Fibroblast of the aortic adventitia (primary cell): ENCODE results near the gene ASB10. TPM values are rescaled to one million over a fixed set of nuclear protein-coding genes. Genes with fewer than 3 reads are reported as not detected.

Experiments used
- DNase-seq: peaks from one replicate; pipeline ENCODE4 v3.0.0-alpha.2; 2010; ENCODE audit warnings: low read depth
- H3K4me3 ChIP-seq: 2 replicates; pipeline ENCODE4 v1.5.1; 2011; ENCODE audit warnings: low read depth, mild to moderate bottlenecking, control low read depth, low read length, moderate library complexity
- total RNA-seq: library from RNA; depleted of rRNA; stranded (reverse); fragments of >200 nt; gene quantifications from 2 replicates; pipeline ENCODE4 v1.2.3, GENCODE V29; 2012; ENCODE audit warnings: low replicate concordance
- TF ChIP-seq, protein P1 (sequence below): IDR thresholded peaks from 2 replicates; pipeline ENCODE4 v1.5.1; 2011; ENCODE audit warnings: mild to moderate bottlenecking, low read length, control low read depth, inconsistent platforms; ENCODE audit not compliant: insufficient read depth

ASB10 gene
- total RNA-seq, 1 donor = not detected

DNA sequence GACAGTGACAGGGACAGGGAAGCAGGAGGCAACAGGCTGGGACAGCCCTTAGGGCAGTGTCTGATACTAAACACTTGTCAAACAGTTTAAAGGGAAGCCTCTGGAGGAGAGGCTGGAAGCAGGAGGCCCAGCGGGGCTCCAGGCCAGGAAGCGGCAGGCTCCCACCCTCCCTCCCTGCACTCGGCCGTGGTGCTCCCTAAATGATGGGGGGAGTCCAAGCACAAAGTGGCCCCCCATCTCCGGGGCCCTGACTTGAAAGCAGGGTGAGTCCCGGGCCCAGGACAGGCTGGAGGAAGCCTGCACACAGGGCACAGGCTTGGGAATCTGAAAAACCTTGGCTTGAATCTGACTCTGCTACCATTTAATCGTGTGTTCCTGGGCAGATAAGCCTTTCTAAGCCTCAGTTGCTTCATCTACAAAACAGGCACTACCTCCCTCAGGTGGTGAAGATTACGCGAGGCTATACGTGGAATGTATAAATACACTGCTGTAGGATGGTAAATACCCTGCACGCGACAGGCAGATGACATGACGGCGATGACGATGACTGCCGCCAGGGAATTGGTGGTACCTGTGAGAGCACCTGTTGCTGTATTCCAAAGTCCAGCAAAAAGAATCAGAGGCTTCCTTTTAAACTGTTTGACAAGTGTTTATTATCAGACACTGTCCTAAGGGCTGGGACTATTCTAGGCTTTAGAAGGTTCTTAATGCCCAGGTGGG lies 53.6 kb downstream of the ASB10 start:
- TF ChIP-seq, protein P1, sequence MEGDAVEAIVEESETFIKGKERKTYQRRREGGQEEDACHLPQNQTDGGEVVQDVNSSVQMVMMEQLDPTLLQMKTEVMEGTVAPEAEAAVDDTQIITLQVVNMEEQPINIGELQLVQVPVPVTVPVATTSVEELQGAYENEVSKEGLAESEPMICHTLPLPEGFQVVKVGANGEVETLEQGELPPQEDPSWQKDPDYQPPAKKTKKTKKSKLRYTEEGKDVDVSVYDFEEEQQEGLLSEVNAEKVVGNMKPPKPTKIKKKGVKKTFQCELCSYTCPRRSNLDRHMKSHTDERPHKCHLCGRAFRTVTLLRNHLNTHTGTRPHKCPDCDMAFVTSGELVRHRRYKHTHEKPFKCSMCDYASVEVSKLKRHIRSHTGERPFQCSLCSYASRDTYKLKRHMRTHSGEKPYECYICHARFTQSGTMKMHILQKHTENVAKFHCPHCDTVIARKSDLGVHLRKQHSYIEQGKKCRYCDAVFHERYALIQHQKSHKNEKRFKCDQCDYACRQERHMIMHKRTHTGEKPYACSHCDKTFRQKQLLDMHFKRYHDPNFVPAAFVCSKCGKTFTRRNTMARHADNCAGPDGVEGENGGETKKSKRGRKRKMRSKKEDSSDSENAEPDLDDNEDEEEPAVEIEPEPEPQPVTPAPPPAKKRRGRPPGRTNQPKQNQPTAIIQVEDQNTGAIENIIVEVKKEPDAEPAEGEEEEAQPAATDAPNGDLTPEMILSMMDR = no peak

DNA sequence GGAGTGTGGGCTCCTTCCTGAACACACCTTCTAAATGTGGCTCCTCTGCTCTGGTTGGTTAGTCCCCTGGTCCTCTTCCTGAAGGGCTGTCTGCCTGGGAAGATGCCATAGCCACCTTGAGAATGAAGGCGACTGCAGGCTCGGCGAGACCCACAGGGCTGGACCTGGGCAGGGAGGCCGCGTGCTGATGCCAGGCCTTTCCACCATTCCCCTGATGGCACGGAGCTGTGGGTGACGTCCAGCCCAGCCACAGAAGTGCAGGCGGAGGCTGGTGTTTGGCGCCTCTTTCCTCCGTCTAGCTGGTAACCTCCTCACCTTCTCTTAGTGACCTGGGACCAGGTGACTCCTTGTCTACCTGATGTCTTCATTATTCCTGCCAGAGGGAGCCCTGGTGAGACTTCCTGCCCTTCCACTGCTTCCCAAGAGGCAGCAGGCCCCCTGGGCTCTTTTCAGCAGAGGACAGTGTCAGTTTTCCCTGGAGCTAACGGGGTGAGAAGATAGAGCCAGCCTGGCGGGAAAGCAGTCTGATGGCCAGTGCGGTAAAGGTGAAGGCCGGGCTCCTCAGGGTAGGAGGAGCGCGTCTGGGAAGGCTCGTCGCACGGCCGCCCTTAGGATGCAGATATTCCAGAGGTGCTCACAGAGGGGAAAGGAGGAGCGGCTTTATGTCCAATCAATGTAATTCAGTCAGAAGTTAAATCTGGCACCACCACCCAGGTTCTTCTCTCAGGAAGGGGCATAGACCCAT lies 54.4 kb downstream of the ASB10 start:
- DNase-seq = no peak
- no peak overlapping the region for H3K4me3 ChIP-seq
- TF ChIP-seq, protein P1 = no peak

More for the DNA sequence above, 53.6 kb downstream of the ASB10 start:
- DNase-seq = no peak
- H3K4me3 ChIP-seq = no peak overlapping the region

DNA sequence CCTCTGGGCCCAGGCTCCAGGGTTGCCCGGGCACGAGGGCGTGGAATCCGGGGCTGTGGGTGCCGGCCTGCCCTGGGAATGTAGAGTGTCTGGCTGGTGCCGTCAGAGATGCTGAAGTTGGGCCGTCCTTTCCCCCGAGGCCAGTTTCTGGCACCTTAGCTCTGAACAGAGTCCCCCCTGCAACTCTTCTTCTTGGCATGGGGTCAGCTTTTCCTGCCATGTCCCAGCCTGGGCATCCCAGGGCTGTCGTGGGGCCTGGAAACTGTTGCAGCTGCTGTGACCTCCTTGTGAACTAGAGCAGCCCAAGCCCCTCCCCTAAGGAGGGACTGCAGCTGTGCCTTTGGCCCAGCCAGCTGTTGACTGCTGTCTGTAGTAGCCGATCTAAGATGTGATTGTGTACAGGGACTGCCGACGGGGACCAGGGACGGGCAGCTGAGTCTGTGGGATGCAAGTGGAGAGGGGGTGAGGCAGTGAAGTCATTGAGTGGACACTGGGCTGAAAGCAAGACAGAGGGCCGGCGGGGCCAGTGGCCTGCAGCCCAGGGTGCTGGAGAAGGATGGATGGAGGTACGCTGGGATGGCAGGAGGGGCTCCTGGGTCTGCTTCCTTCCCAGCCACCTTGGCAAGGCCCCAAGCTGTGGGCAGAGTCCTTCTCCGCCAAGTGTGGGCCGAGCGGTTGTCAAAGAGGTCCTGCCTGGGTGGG lies 55.3 kb downstream of the ASB10 start:
- TF ChIP-seq, protein P1 = no peak
- H3K4me3 ChIP-seq = no peak overlapping the region
- DNase-seq = no peak

DNA sequence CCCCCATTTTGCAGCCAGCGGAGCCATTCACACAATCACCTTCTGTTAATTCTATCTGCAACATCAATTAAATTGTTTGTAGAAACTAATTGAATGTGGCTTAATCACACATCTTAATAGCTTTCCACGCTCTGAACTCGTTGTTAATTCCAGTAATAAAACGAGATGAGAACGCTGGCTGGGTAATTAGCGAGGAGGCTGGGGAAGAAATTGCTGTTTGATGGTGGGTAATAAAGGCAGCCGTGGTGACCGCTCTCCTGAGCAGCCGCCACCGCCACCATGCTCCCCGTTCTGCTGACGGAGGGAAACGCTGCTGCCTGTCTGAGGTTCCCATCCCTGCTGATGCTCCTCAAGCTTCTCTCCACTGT lies 55.8 kb downstream of the ASB10 start:
- TF ChIP-seq, protein P1 = no peak
- no peak overlapping the region for H3K4me3 ChIP-seq
- no peak for DNase-seq

DNA sequence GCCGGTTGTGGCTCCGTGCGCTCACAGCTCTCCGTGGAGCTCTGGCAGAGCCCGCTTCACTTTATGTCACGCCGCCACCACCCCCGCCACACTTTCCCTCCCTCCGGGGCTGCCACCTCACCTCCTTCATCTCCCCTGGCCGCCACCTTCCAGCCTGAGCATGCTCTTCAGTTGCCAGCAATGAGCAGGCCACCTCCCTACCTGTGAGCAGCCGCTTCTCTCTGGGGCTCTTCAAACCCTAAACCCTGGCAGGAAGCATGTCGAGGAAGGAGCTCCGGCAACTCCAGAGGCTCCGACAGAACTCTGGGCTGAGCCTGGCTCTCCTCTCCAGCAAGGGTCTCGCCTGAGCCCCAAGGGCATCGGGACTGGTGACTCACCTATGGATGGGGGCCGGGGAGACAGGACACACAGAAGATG lies 56.3 kb downstream of the ASB10 start:
- no peak for DNase-seq
- H3K4me3 ChIP-seq = no peak overlapping the region
- TF ChIP-seq, protein P1 = no peak

DNA sequence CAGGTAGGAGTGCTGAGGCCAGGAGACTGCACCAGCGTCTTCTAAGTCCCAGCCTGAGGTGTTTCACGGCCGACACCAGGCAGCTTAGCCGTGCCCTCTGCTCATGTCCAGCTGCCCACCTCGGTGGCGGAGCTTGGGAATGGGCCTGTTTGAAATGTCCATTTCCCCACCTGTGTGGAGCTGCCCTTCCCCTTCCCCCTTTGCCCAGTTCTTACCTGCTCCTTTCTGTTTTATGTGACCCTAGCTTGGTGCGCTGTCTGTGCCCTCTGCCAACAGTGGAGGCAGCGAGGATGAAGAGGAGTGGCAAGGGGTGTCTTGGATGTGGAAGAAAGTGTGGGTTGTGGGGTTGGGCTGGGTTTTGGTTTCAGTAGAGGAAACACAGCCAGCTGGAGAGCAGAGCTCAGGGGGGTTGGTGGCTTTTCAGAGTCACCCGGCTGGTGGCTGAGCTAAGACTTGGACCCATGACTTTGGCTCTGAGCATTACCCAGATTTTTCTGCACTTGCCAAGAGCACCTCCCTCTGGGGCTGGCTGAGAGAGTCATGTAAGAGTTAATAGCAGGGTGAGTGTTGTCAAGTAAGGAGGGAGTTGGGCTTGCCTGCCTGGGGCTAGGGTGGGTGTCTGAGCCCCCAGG lies 57.0 kb downstream of the ASB10 start:
- TF ChIP-seq, protein P1 = no peak
- H3K4me3 ChIP-seq = no peak overlapping the region
- no peak for DNase-seq
